Right lobe of liver (tissue), 6 donors: ENCODE measurements around the gene CALML5. TPM values are rescaled to one million over a fixed set of nuclear protein-coding genes. Genes with fewer than 3 reads are reported as not detected.

Source experiments
- ATAC-seq, 4 donors: fragments of 200-7000 bp; cut with Tn5 transposase; one replicate each; pipeline ENCODE4 v1.9.1; 2020; ENCODE audit warnings: mild to moderate bottlenecking in 4 of 4, moderate library complexity in 4 of 4
- DNase-seq, 3 donors: peaks; one replicate each; pipeline ENCODE4 v3.0.0-alpha.2; 2020
- H3K27ac ChIP-seq, 3 donors: fragments of 200-600 bp; one replicate each; pipeline ENCODE4 v1.8.0; 2022
- H3K27me3 ChIP-seq, 2 donors: fragments of 200-600 bp; one replicate each; pipeline ENCODE4 v1.8.0; 2022
- H3K36me3 ChIP-seq, 4 donors: fragments of 200-600 bp; sonication (generic) in 1 of 4; one replicate each; pipeline versions ENCODE4 v1.5.1 to v1.8.0; 2017 to 2022; ENCODE audit warnings: control low read depth in 1 of 4
- H3K4me1 ChIP-seq, 4 donors: fragments of 200-600 bp; sonication (generic) in 1 of 4; one replicate each; pipeline versions ENCODE4 v1.5.1 to v1.8.0; 2017 to 2022; ENCODE audit warnings: control low read depth in 1 of 4
- H3K4me3 ChIP-seq, 3 donors: fragments of 200-600 bp; one replicate each; pipeline ENCODE4 v1.8.0; 2022
- H3K9me3 ChIP-seq, 4 donors: fragments of 200-600 bp; sonication (generic) in 1 of 4; one replicate each; pipeline versions ENCODE4 v1.5.1 to v1.8.0; 2017 to 2022; ENCODE audit warnings: control low read depth in 1 of 4
- CTCF ChIP-seq, 4 donors: fragments of 200-600 bp in 3 of 4; fragments of 450-650 bp in 1 of 4; IDR thresholded peaks; one replicate each; pipeline versions ENCODE4 v1.5.1 to v1.8.0; 2016 to 2022; ENCODE audit warnings: antibody characterized with exemption in 4 of 4, mild to moderate bottlenecking in 2 of 4
- POLR2A ChIP-seq: fragments of 450-650 bp; IDR thresholded peaks from one replicate; pipeline ENCODE4 v1.6.1; 2017; ENCODE audit warnings: antibody characterized with exemption, mild to moderate bottlenecking
- WGBS: methylation state at CpG from one replicate; pipeline ENCODE4 v1.1.6; 2018; ENCODE audit warnings: low coverage, low lambda C conversion rate; ENCODE audit not compliant: insufficient coverage; ENCODE audit errors: missing lambda C conversion rate; 5-methylcytosine and 5-hydroxymethylcytosine counted together
- intact Hi-C, 2 donors: fragments of 100-400 bp; cut with DNase I; formaldehyde crosslinking; loops; one replicate each; pipeline versions ENCODE4 v1.11.2 to v1.14.1; 2022
- total RNA-seq, 6 experiments: library from RNA; depleted of rRNA in 2 of 6; stranded (reverse); fragments of >200 nt in 2 of 6; fragmentation: NEBNext Ultra II Directional in 3 of 6; extraction: Animal tissue kit (Norgen Biotek cat#: 25700) in 3 of 6; gene quantifications; one replicate each; pipeline versions ENCODE4 v1.1.0 to v1.2.4, GENCODE V29; 2016 to 2023
- donor health status: DM: no; HTN: yes; CAD: no.
- donor health status: DM: no; HTN: no; CAD: no.
- donor health status: DM: no; HTN: no; CAD: no.
- donor health status: DM: no; HTN: yes; CAD: no.
- donor health status: DM: no; HTN: yes; CAD: no.

CALML5 gene
- total RNA-seq, 6 experiments from 2014 or later, result not detected

GRCh38 chr10:5450605-5451384 is 48.6 kb downstream of the CALML5 start:
- intact Hi-C loops, result loop anchor here in 1 of 2 donors (10.0 kb wide), 1 partner anchor 154 kb away; no protein-coding TSS in a partner anchor
- DNase-seq, result no peak
- Histone ChIP-seq H3K36me3 (peaks cover 0 to 44% (median 26%) of the 10 kb centered on the region in 4 donors), H3K4me1 (peaks cover 0 to 14% (median 4%) of the 10 kb centered on the region in 4 donors), H3K9me3 (no peaks in the 10 kb centered on the region), H3K4me3 (no peak overlapping the region), H3K27me3 (no peaks in the 10 kb centered on the region), H3K27ac (no peak overlapping the region)
- ATAC-seq, result no peak
- TF ChIP-seq CTCF (IDR thresholded peaks at IDR 0.05), result no peak
- 77% methylated on average over 4 of the region's 4 CpGs for WGBS

GRCh38 chr10:5449823-5450222 is 49.5 kb downstream of the CALML5 start:
- H3K4me1 ChIP-seq, result peaks cover 0 to 15% (median 5%) of the 10 kb centered on the region in 4 donors
- DNase-seq, result no peak
- 14% methylated on average over 8 of the region's 8 CpGs for WGBS
- peak in 1 of 4 donors; percentile 3 for TF ChIP-seq CTCF (IDR thresholded peaks at IDR 0.05)
- no peak for TF ChIP-seq POLR2A
- no peaks in the 10 kb centered on the region for H3K9me3 ChIP-seq
- intact Hi-C loops, result loop anchor here in 1 of 2 donors (10.0 kb wide), 2 partner anchors 155 to 175 kb away; no protein-coding TSS in a partner anchor
- H3K27ac ChIP-seq, result peak overlapping the region; percentile 68 to 82 (median 82)
- H3K27me3 ChIP-seq, result no peaks in the 10 kb centered on the region
- peak overlapping the region; percentile 8 to 64 (median 61) for H3K4me3 ChIP-seq
- peak in 3 of 4 donors; percentile 4 to 33 (median 7) for ATAC-seq
- peaks cover 0 to 35% (median 22%) of the 10 kb centered on the region in 4 donors for H3K36me3 ChIP-seq

GRCh38 chr10:5449227-5449626 is 50.1 kb downstream of the CALML5 start:
- Histone ChIP-seq H3K4me1 (peaks cover 0 to 15% (median 5%) of the 10 kb centered on the region in 4 donors), H3K27ac (peak overlapping the region; percentile 68 to 82 (median 82)), H3K4me3 (peak overlapping the region; percentile 57 to 64 (median 61)), H3K9me3 (no peaks in the 10 kb centered on the region), H3K36me3 (peaks cover 0 to 29% (median 19%) of the 10 kb centered on the region in 4 donors), H3K27me3 (no peaks in the 10 kb centered on the region)
- intact Hi-C loops, result loop anchor here in 1 of 2 donors (10.0 kb wide), 1 partner anchor 176 kb away; no protein-coding TSS in a partner anchor
- ATAC-seq, result peak in 1 of 4 donors; percentile 6
- 17% methylated on average over 2 of the region's 2 CpGs for WGBS
- no peak for DNase-seq
- TF ChIP-seq POLR2A (no peak), CTCF (IDR thresholded peaks at IDR 0.05) (no peak)

Other genes with a start within 250 kb of the CALML5 start
- gene UCN3, start 134.6 kb downstream of the CALML5 start, total RNA-seq, result not detected
- not detected for gene TUBAL3, start 94.7 kb downstream of the CALML5 start, total RNA-seq
- 10 to 100 TPM; 23.0 to 64.5 (median 38.5) TPM for gene NET1, start 87.0 kb downstream of the CALML5 start, total RNA-seq
- gene CALML3, start 25.4 kb upstream of the CALML5 start, total RNA-seq, result under 1 TPM in 1 of 6 experiments, not detected in 5; 0.22 TPM
- 100 to 1,000 TPM in 1 of 6 experiments, 10 to 100 TPM in 5; 19.7 to 117 (median 64.7) TPM for gene ASB13, start 167.0 kb upstream of the CALML5 start, total RNA-seq
- 10 to 100 TPM; 19.7 to 53.4 (median 29.6) TPM for gene TASOR2, start 185.3 kb upstream of the CALML5 start, total RNA-seq